ENCODE measurements around the gene FMNL2.
A peak's percentile ranks its signal among the peaks of the same experiment; 100 is the strongest.

FMNL2 gene

GRCh38 chr2:152683400-152683799 lies 348.4 kb downstream of the FMNL2 start:
- H3K27me3 ChIP-seq = no peaks in the 10 kb centered on the region
- H3K27ac ChIP-seq = no peak overlapping the region
- no peak overlapping the region for H3K9ac ChIP-seq
- H3K9me3 ChIP-seq (replicated peaks in 1 of 11) = no peaks in the 10 kb centered on the region
- H3K4me2 ChIP-seq = peak overlapping the region in 6 of 11 experiments; percentile 18 to 65 (median 42); a peak in 8 of 22 replicates
- H3K4me1 ChIP-seq = peaks cover 0 to 17% (median 11%) of the 10 kb centered on the region in 10 experiments; a peak in 13 of 20 replicates
- no peak overlapping the region for H3K4me3 ChIP-seq
- peaks cover 69 to 100% (median 85%) of the 10 kb centered on the region in 11 experiments for H3K36me3 ChIP-seq
- no peak for TF ChIP-seq Cebpa-rat (IDR thresholded peaks at IDR 0.05)
- peaks cover 40 to 89% (median 60%) of the 10 kb centered on the region in 11 experiments; a peak in 21 of 22 replicates for H4K20me1 ChIP-seq

- Histone ChIP-seq H4K20me1 (peaks cover 47 to 98% (median 69%) of the 10 kb centered on the region in 11 experiments; a peak in 21 of 22 replicates), H3K4me3 (no peak overlapping the region), H3K4me1 (peaks cover 0 to 17% (median 11%) of the 10 kb centered on the region in 10 experiments; a peak in 13 of 20 replicates), H3K27me3 (no peaks in the 10 kb centered on the region), H3K36me3 (peaks cover 59 to 100% (median 80%) of the 10 kb centered on the region in 11 experiments; a peak in 21 of 22 replicates), H3K9ac (no peak overlapping the region), H3K4me2 (no peak overlapping the region), H3K9me3 (replicated peaks in 1 of 11) (no peaks in the 10 kb centered on the region), H3K27ac (no peak overlapping the region)
- no peak for TF ChIP-seq Cebpa-rat (IDR thresholded peaks at IDR 0.05)
Observed at GRCh38 chr2:152686321-152686720, 351.3 kb downstream of the FMNL2 start.

- no peak overlapping the region for H3K4me3 ChIP-seq
- no peak overlapping the region for H3K9ac ChIP-seq
- H4K20me1 ChIP-seq = peaks cover 42 to 98% (median 69%) of the 10 kb centered on the region in 11 experiments; a peak in 21 of 22 replicates
- H3K36me3 ChIP-seq = peaks cover 49 to 84% (median 67%) of the 10 kb centered on the region in 11 experiments
- no peak for TF ChIP-seq Cebpa-rat (IDR thresholded peaks at IDR 0.05)
- no peaks in the 10 kb centered on the region for H3K27me3 ChIP-seq
- H3K4me1 ChIP-seq = peaks cover 0 to 24% (median 14%) of the 10 kb centered on the region in 10 experiments; a peak in 13 of 20 replicates
- no peak overlapping the region for H3K4me2 ChIP-seq
- H3K9me3 ChIP-seq (replicated peaks in 1 of 11) = no peaks in the 10 kb centered on the region
- H3K27ac ChIP-seq = no peak overlapping the region
Observed at GRCh38 chr2:152693033-152693432, 358.1 kb downstream of the FMNL2 start.

GRCh38 chr2:152694161-152694661 lies 359.2 kb downstream of the FMNL2 start:
- peak overlapping the region; percentile 25 to 81 (median 58) for H3K4me2 ChIP-seq
- peaks cover 45 to 84% (median 59%) of the 10 kb centered on the region in 11 experiments for H3K36me3 ChIP-seq
- TF ChIP-seq Cebpa-rat (IDR thresholded peaks at IDR 0.05) = no peak
- peak overlapping the region; percentile 9 to 53 (median 34); a peak in 12 of 22 replicates for H3K27ac ChIP-seq
- H3K27me3 ChIP-seq = no peaks in the 10 kb centered on the region
- peak overlapping the region in 7 of 11 experiments; percentile 9 to 50 (median 32); a peak in 9 of 22 replicates for H3K9ac ChIP-seq
- peak overlapping the region in 4 of 10 experiments; percentile 26 to 34 (median 28); a peak in 4 of 20 replicates for H3K4me3 ChIP-seq
- peaks cover 0 to 24% (median 14%) of the 10 kb centered on the region in 10 experiments; a peak in 13 of 20 replicates for H3K4me1 ChIP-seq
- H3K9me3 ChIP-seq (replicated peaks in 1 of 11) = no peaks in the 10 kb centered on the region
- peaks cover 51 to 98% (median 77%) of the 10 kb centered on the region in 11 experiments; a peak in 21 of 22 replicates for H4K20me1 ChIP-seq

- no peak for TF ChIP-seq Cebpa-rat (IDR thresholded peaks at IDR 0.05)
- Histone ChIP-seq H3K4me1 (peaks cover 0 to 24% (median 14%) of the 10 kb centered on the region in 10 experiments; a peak in 13 of 20 replicates), H3K27me3 (no peaks in the 10 kb centered on the region), H3K9me3 (replicated peaks in 1 of 11) (peaks cover 0 to 4% (median 2%) of the 10 kb centered on the region in 11 experiments; a peak in 10 of 22 replicates), H3K9ac (no peak overlapping the region), H4K20me1 (peaks cover 64 to 100% (median 89%) of the 10 kb centered on the region in 11 experiments; a peak in 21 of 22 replicates), H3K27ac (no peak overlapping the region), H3K4me3 (no peak overlapping the region), H3K4me2 (peak overlapping the region in 2 of 11 experiments; percentile 1 to 12; a peak in 2 of 22 replicates), H3K36me3 (peaks cover 32 to 84% (median 59%) of the 10 kb centered on the region in 11 experiments)
Observed at GRCh38 chr2:152695763-152696162, 360.8 kb downstream of the FMNL2 start.

- no peak for TF ChIP-seq Cebpa-rat (IDR thresholded peaks at IDR 0.05)
- H3K27me3 ChIP-seq = no peaks in the 10 kb centered on the region
- peaks cover 71 to 100% (median 96%) of the 10 kb centered on the region in 11 experiments; a peak in 21 of 22 replicates for H4K20me1 ChIP-seq
- H3K4me2 ChIP-seq = no peak overlapping the region
- no peak overlapping the region for H3K4me3 ChIP-seq
- peaks cover 33 to 84% (median 59%) of the 10 kb centered on the region in 11 experiments for H3K36me3 ChIP-seq
- peaks cover 0 to 24% (median 14%) of the 10 kb centered on the region in 10 experiments; a peak in 13 of 20 replicates for H3K4me1 ChIP-seq
- no peak overlapping the region for H3K27ac ChIP-seq
- peaks cover 5 to 11% (median 9%) of the 10 kb centered on the region in 11 experiments for H3K9me3 ChIP-seq (replicated peaks in 1 of 11)
- no peak overlapping the region for H3K9ac ChIP-seq
Observed at GRCh38 chr2:152696476-152696875, 361.5 kb downstream of the FMNL2 start.
